ENCODE data around the gene ATP6V0D1. TPM values are rescaled to one million over a fixed set of nuclear protein-coding genes. Genes with fewer than 3 reads are reported as not detected.

ATP6V0D1 gene
- polyA plus RNA-seq, 1 of the 3 experiments (the other 2 are of a cell fraction), result 135 TPM

DNA sequence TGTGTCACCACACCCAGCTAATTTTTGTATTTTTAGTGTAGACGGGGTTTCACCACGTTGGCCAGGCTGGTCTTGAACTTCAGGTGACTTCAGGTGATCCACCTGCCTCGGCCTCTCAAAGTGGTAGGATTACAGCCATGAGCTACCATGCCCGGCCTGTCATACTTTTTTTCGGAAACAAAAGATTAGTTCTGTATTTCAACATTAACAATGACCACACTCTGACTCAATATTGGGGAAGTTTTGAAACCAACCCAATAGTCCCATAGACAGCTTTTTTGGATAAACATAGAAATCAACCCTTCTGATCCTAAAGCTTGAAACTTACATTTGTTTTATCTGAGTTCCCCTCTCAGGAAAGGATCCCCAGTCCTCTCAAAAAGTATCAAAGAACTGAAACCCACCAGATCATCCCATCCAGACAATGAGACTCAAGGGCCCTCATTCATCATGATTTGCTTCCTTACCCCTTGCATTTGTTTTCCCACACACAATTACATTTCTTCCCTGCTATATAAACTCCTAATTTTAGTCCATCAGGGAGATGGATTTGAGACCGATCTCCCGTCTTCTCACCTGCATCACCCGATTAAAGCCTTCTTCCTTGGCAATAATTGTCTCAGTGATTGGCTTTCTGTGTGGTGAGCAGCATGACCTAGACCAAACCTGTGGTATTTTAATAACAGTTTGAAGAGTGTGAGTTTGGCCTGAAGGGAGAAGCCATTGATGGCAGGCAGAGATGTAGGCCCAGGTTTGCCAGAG lies 9.6 kb upstream of the ATP6V0D1 start:
- DNase-seq, result no peak

More for the DNA sequence above, 9.6 kb upstream of the ATP6V0D1 start:
- Histone ChIP-seq H3F3A (replicated peaks; ENCODE audit: insufficient read depth) (peaks cover 5% of the 10 kb centered on the region), H3K79me2 (ENCODE audit: insufficient read depth) (no peaks in the 10 kb centered on the region), H3K9me3 (no peaks in the 10 kb centered on the region), H3K4me3 (ENCODE audit: low read depth in 2 of 2, low read length in 1 of 2) (no peak overlapping the region), H3K4me2 (no peak overlapping the region), H3K27ac (ENCODE audit: low read depth in 2 of 2, low read length in 1 of 2) (no peak overlapping the region; a peak in 1 of 4 replicates), H3K27me3 (ENCODE audit: insufficient read depth) (no peaks in the 10 kb centered on the region), H3K9ac (no peak overlapping the region), H2AFZ (ENCODE audit: low read depth) (no peak overlapping the region), H4K20me1 (ENCODE audit: insufficient read depth) (no peaks in the 10 kb centered on the region), H3K4me1 (ENCODE audit: control insufficient read depth in 1 of 2, insufficient read depth in 2 of 2, low read depth in 1 of 2, low read length in 1 of 2) (peaks cover 0 to 6% of the 10 kb centered on the region in 2 experiments; a peak in 1 of 4 replicates), H3K9me2 (no peaks in the 10 kb centered on the region), H3K36me3 (replicated peaks in 1 of 2; ENCODE audit: control insufficient read depth in 1 of 2, insufficient read depth in 2 of 2, low read length in 1 of 2) (peaks cover 0 to 3% of the 10 kb centered on the region in 2 experiments)
- CTCF ChIA-PET, result interaction anchor here (2.3 to 7.4 kb wide), 5 partner anchors 9 to 57 kb away, joined by 15 to 57 read pairs (median 24); partner anchors contain the start of gene ATP6V0D1
- no peak for TF ChIP-seq EZH2phosphoT487 (IDR thresholded peaks at IDR 0.05; ENCODE audit: borderline replicate concordance, low read depth)
- TF ChIP-seq MAX (IDR thresholded peaks at IDR 0.05; ENCODE audit: low read depth), result no peak
- TF ChIP-seq NFIC (IDR thresholded peaks at IDR 0.05; ENCODE audit: borderline replicate concordance), result no peak
- TF ChIP-seq MXI1 (IDR thresholded peaks at IDR 0.05; ENCODE audit: low read depth, low read length), result no peak
- TF ChIP-seq, protein P1, sequence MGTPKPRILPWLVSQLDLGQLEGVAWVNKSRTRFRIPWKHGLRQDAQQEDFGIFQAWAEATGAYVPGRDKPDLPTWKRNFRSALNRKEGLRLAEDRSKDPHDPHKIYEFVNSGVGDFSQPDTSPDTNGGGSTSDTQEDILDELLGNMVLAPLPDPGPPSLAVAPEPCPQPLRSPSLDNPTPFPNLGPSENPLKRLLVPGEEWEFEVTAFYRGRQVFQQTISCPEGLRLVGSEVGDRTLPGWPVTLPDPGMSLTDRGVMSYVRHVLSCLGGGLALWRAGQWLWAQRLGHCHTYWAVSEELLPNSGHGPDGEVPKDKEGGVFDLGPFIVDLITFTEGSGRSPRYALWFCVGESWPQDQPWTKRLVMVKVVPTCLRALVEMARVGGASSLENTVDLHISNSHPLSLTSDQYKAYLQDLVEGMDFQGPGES (IDR thresholded peaks at IDR 0.05; ENCODE audit: low read depth, low read length), result no peak
- TF ChIP-seq RXRA (IDR thresholded peaks at IDR 0.05; ENCODE audit: borderline replicate concordance, low read depth), result no peak
- TF ChIP-seq FOXM1 (IDR thresholded peaks at IDR 0.05; ENCODE audit: low read depth), result no peak
- TF ChIP-seq, protein P2, sequence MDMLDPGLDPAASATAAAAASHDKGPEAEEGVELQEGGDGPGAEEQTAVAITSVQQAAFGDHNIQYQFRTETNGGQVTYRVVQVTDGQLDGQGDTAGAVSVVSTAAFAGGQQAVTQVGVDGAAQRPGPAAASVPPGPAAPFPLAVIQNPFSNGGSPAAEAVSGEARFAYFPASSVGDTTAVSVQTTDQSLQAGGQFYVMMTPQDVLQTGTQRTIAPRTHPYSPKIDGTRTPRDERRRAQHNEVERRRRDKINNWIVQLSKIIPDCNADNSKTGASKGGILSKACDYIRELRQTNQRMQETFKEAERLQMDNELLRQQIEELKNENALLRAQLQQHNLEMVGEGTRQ (IDR thresholded peaks at IDR 0.05; ENCODE audit: borderline replicate concordance, low read depth, low read length), result no peak
- no peak for TF ChIP-seq GATA2 (CRISPR knock-in tag; IDR thresholded peaks at IDR 0.05)
- no peak for TF ChIP-seq GABPA (IDR thresholded peaks at IDR 0.05; ENCODE audit: low read depth)
- no peak for TF ChIP-seq RCOR1 (IDR thresholded peaks at IDR 0.05; ENCODE audit: low read length)
- TF ChIP-seq MEF2A (IDR thresholded peaks at IDR 0.05; ENCODE audit: borderline replicate concordance, low read depth), result no peak
- no peak for TF ChIP-seq RAD21 (IDR thresholded peaks at IDR 0.05; ENCODE audit: low read length)
- TF ChIP-seq, protein P3, sequence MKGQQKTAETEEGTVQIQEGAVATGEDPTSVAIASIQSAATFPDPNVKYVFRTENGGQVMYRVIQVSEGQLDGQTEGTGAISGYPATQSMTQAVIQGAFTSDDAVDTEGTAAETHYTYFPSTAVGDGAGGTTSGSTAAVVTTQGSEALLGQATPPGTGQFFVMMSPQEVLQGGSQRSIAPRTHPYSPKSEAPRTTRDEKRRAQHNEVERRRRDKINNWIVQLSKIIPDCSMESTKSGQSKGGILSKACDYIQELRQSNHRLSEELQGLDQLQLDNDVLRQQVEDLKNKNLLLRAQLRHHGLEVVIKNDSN (IDR thresholded peaks at IDR 0.05; ENCODE audit: borderline replicate concordance, low read depth), result no peak
- TF ChIP-seq POLR2AphosphoS5 (IDR thresholded peaks at IDR 0.05; ENCODE audit: low read depth, low read length), result no peak
- WGBS (ENCODE audit: low lambda C conversion rate), result 83% methylated on average over 8 of the region's 8 CpGs
- POLR2A ChIA-PET, result interaction anchor here (0.6 to 1.8 kb wide), 2 partner anchors 9 to 10 kb away, joined by 3 to 7 read pairs; partner anchors contain the start of gene ATP6V0D1

Data from SK-N-SH (cell line).